HG03039 (cell line): ENCODE data around the gene BMP7.

Experiments
- ATAC-seq: cut with Tn5 transposase; IDR thresholded peaks from one replicate; pipeline ENCODE4 v1.9.1; 2021; ENCODE audit warnings: mild to moderate bottlenecking, moderate library complexity; ENCODE audit not compliant: unreplicated experiment

Gene BMP7

GRCh38 chr20:57131601-57132391 is 134.6 kb downstream of the BMP7 start:
- no peak for ATAC-seq

DNA sequence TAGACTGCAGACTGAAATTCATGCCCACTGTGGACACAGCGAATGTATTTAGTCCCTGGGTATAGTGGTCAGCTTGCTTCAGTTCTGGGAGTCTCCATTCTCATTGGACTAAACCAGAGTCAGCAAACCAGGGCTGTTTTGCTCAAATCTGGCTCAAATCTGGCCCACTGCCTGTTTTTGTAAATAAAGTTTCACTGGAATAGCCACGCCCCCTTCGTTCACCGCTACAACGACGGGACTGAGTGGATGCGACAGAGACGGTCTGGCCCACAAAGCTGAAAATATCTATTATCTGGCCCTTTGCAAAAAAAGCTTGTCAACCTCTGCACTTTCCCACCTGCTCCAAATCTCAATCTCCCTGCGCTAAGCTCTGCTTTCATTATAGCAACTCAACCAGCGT is 135.4 kb downstream of the BMP7 start:
- ATAC-seq: no peak

- no peak for ATAC-seq
These were observed 136.2 kb downstream of the BMP7 start for GRCh38 chr20:57130160-57130772.

DNA sequence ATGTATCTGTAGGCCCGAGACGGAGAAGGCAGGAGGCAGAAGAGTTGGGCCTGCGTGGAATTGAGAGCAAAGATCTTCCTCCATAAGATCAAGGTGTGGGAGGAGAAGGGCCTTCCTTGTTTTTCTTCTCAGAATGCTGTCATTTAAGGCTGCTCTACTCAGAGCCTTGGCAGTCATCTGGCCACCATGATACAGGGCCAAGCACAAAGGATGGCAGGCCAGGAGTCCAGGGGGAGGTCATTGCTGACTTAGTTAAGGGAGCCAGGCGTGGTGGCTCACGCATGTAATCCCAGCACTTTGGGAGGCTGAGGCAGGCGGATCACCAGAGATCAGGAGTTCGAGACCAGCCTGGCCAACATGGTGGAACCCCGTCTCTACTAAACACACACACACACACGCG is 137.1 kb downstream of the BMP7 start:
- ATAC-seq: no peak

GRCh38 chr20:57128044-57128757 is 138.2 kb downstream of the BMP7 start:
- no peak for ATAC-seq

DNA sequence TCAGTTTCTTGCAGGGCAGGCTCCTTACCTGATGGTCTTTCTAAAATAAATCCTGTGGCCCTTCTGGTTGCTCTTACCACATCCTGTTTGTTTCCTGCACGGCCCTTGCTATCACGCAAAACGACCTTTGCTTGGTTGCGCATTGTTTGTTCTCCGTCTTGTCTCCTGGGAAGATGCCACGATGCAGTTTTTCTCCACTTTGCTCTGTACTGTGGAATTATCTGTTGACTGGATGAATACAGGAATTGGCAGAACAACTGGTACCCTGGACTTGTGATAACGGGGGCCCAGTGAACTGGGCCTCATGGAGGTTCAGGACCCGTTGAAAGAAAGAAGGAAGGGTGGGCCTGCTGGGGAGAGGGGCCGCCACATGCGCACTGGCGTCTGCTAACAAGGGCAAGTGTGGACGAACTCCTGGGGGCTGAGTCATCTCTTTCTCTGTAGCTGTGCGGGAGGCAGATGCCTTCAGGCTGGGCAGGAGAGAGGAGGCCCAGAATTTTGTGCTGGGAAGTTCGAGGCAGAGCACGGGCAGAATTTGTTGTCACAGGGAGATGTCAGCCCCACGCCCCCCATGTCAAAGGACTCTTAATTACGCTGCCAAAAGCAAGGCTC is 139.9 kb downstream of the BMP7 start:
- ATAC-seq: no peak

DNA sequence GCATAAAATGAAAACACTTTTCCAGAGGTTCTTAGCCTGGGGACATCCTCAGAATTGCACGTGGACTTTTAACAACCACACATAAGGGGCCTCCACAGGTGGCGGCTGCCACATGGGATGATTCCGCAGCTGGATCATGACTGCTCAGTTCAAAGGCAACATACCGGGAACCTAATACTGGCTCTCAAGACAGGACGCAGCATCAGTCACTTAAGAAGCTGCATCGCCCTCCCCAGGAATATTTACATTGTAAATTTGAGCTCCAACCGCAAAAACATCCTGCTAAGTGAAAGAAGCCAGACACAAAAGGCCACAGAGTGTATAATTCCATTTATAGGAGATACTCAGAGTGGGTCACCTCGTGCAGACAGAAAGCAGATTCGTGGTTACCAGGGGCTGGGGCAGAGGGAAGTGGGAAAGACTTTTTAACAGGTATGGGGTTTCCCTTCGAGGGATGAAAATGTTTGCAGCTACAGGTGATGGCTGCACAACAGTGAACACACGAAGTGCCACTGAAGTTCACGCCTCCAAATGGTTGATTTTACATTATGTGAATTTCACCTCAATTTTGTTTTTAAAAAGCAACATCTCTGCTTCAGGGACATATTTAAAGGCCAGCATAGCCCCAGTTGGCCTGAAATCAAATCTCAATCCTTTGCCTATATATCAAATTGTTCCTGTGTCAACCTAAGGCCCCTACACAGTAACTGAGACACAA is 141.5 kb downstream of the BMP7 start:
- no peak for ATAC-seq

DNA sequence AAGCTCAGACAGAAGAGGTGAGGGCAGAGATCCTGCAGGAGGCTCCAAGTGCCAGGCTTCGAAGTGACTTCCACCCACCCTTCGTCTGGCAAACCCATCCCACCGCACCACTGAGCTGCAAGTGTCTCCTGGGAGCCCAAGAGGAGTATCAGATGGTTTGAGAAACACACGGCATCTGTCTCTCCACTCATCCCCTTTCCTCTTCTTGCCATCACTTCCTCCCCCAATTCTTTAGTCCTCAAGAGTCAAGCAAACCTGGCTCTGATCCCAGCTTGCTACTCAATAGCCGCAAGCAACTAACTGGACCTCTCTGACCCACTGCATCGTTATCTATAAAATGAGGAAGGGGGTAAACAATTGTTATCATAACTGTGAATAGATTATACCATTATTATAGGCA is 142.1 kb downstream of the BMP7 start:
- no peak for ATAC-seq

DNA sequence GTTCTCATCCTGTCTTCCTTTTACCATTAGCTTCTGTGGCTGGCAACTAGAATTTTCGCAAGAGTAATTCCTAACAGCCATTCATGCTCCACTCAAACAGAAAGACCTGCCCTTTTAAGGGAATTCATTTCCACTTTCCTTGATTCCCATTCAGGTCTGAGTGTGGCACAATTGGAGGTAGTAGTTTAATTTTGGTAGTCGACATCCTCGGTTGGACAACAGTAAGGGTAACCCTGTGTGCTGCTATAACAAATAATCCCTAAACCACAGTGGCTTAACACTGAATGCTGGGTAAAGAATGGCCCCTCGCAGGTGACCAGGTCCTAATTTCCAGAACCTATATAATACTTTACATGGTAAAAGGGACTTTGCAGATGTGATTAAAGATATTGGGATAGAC is 142.9 kb downstream of the BMP7 start:
- no peak for ATAC-seq

- ATAC-seq: no peak
These were observed 143.6 kb downstream of the BMP7 start for GRCh38 chr20:57122536-57123489.

DNA sequence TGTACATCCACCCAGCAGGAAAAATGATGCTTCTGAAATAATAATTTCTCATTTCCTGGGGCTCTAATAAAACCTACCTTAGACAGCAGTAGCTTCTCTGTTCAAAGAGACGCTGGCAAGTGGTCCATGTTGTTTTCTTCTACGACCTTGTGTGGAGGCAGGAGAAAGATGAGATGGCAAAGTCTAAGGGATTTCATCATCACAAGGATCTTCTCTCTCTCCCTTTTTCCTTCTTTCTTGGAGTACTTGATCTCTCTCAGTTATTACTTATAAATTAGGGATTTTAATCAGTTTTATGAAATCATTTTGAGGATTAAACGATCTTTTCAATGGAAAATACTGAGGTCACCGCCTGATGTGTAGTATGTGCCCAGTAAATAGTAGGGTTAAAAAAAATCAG is 147.5 kb downstream of the BMP7 start:
- no peak for ATAC-seq
